Measurements from ENCODE around the gene PTPRM.

The PTPRM gene

DNA sequence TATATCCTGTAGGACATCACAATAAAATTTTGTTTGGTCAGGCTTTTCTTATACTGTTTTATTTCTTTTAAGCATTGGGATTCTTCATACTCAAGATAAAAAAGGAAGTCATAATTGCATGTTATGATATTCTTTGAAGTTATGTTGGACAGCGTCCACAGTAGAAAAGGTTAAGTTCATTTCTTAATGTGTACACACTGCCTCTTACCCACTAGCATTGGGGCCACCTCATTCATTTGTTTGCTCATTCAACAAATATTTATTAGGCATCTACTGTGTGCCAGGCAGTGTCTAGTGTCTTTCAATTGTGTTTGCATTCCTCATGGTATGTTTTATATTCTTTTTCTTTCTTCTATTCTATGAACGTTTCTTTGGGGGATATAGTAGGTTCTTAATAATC lies 70.2 kb downstream of the PTPRM start:
- DNase-seq (ENCODE audit: insufficient read length, low spot score) (no peak), FAIRE-seq (peak; percentile 86)
- no peak for TF ChIP-seq POLR2A (IDR thresholded peaks at IDR 0.05; ENCODE audit: low read depth, low read length)

DNA sequence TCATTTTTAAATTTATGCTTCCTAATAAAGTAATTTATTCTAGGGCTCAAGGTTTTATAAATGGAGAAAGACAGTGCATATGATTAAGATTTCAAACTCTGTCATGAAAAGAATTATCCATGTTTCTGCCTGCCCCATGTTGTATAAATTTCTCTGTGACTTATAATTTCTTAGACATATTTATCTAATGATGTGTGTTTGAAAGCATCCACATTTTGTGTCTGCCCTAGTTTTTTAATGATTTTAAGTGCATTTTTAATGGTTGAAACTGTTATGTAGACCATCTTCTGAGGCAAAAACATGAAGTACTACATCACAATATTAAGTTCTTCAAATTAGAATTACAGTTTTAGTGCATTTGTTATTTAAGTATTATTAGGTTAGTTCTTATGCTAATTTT lies 71.2 kb downstream of the PTPRM start:
- DNase-seq (ENCODE audit: insufficient read length, low spot score) (no peak), FAIRE-seq (no peak)
- no peak for TF ChIP-seq POLR2A (IDR thresholded peaks at IDR 0.05; ENCODE audit: low read depth, low read length)

DNA sequence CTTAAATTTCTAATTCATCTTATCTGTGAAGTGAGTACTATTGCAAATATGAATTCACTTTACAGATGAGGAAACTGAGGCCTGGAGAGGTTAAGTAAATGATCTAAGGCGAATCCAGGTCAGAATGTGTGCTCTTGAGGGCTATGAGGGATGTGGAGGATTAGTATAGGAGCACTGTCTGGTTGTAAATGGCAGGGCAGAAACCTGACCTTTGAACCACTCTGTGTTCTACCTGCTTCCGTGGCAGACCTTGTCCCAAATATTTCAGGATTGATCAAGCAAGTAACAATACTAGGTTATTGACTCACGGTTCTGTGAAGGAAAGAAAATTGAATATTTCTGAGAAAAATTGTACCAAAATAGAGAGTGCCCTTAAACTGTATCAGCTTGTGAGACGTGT lies 74.7 kb downstream of the PTPRM start:
- DNase-seq (ENCODE audit: insufficient read length, low spot score) (no peak), FAIRE-seq (no peak)
- TF ChIP-seq POLR2A (IDR thresholded peaks at IDR 0.05; ENCODE audit: low read depth, low read length): no peak

DNA sequence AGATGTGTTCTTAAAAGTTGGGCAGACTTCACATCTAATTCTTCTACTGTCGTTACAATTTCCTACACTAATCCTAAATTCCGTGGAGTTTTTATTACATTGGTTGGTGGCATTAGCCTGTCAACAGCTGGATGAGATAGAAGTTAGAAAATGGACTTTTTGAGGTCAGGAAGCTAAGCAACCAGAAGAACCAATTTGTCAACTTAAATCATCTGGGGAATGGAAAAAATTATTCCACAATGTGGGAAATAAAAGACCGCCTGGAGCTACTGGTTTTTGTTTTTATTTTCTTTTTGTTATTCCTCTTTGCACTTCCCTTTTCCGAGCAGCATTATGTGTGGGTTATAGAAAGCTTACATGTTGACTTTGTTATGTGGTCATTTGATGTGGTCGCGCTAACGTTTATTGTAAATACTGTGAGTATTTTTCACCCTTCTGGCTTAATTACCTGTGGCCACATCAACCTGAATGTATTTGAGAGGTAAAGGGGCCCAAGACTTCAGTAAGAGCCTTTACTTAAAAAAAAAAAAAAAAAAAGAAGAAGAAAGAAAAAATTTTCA lies 75.3 kb downstream of the PTPRM start:
- DNase-seq (ENCODE audit: insufficient read length, low spot score) (no peak), FAIRE-seq (no peak)
- TF ChIP-seq POLR2A (IDR thresholded peaks at IDR 0.05; ENCODE audit: low read depth, low read length): no peak

DNA sequence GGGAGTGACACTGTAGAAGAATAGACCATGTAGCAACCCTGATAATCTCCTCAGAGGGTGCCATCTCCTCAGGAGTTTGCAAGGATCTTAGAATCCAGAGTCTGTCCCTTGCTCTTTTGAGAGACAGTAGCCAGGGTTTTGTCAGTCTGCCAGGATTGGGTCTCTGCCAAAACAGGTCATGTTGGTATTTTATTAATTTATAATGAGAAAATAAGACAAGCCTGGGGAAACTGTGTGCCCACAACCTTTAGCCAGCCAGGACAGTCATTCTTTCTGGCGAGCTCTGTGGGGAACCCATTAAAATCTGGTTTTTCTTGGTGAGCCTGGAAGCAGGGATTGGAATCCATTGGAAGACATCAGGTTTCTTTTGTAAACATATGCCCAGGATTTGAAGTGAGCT lies 78.6 kb downstream of the PTPRM start:
- DNase-seq (ENCODE audit: insufficient read length, low spot score) (no peak), FAIRE-seq (no peak)
- TF ChIP-seq POLR2A (IDR thresholded peaks at IDR 0.05; ENCODE audit: low read depth, low read length): no peak

DNA sequence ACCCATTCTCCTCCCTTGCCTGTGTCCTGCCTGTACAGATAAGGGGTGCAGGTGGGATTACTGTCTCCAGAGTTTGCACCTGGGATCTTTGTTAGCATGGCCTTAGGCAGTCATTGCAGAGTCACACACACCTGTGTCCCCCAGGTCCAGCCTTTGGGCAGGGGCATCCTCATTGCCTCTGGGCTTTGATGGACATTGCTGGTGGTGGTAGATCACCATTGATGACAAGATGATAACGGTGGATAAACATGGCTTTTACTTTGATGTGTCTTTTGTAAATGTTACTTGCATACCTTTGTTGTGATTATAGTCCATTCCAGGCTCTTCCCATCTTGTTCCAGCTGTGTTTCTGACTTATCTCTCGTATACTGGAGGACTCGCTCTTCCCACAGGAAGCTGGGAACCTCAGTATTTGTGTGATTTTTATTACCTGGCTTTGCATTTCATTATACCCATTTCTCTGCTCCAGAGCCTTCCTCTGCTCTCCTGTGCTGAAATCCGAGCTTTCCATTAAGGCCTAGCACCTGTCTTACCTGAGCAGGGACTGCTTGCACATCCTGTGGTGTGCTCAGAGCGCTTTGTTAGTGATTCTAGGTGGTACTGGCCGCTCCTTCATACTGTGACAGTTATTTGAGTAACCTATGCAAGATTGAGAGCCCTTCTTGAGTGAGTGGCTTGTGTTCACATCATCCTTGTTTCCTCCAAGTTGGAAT lies 79.2 kb downstream of the PTPRM start:
- TF ChIP-seq POLR2A (IDR thresholded peaks at IDR 0.05; ENCODE audit: low read depth, low read length): no peak
- DNase-seq (ENCODE audit: insufficient read length, low spot score) (no peak), FAIRE-seq (no peak)

DNA sequence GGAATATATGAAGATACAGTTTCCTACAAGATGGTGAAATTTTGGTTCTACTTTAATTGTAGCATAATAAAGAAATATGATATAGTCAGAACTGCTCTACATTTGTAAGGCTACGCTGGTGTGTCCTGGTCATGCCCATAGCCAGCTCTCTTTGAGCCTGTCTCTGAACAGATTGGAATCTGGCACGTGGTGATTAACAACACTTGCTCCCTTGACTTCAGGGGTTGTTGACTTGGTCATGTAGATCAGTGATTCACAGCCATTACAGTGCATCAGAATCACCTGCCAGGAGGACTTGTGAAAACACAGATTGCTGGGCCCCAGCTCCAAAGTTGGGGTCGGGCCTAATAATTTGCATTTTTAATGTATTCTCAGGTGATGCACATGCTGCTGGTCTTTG lies 80.4 kb downstream of the PTPRM start:
- no peak for FAIRE-seq
- DNase-seq (ENCODE audit: insufficient read length, low spot score): no peak
- no peak for TF ChIP-seq POLR2A (IDR thresholded peaks at IDR 0.05; ENCODE audit: low read depth, low read length)

DNA sequence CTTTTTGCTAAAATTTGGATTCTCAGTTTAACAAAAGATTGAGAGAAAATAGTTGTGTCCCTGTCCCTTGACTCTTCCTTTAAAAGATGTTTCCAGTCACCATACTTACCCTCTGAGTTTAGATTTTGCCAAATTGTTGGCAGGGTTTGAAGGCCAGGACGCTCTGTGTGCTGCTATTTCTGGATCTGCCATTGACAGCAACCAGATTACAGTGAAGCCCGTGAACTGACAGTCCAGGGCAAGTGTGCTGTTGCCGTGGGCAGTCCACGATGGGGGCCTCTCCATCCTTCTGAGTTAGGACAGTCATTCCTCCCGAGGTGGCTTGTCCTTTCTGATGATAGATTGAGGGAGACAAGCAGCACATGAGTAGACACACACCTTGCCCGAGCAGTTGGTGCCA lies 89.9 kb downstream of the PTPRM start:
- TF ChIP-seq POLR2A (IDR thresholded peaks at IDR 0.05; ENCODE audit: low read depth, low read length): no peak
- FAIRE-seq: no peak
- no peak for DNase-seq (ENCODE audit: insufficient read length, low spot score)

DNA sequence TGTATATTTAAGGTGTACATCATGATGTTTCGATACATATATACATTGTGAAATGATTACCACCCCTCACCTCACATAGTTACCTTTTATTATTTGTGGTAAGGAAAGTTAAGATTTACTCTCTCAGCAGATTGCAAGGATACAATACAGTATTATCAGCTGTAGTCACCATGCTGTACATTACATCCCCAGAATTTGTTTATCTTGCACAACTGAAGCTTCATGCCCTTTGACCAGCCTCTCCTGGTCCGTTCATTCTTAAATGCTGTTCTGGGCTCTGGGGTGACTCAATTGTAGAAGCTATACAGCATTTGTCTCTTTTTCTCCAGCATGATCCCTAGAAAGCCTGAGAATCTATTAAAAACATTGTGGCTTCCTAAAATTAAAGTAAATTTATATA lies 90.8 kb downstream of the PTPRM start:
- FAIRE-seq: no peak
- no peak for TF ChIP-seq POLR2A (IDR thresholded peaks at IDR 0.05; ENCODE audit: low read depth, low read length)
- DNase-seq (ENCODE audit: insufficient read length, low spot score): no peak

DNA sequence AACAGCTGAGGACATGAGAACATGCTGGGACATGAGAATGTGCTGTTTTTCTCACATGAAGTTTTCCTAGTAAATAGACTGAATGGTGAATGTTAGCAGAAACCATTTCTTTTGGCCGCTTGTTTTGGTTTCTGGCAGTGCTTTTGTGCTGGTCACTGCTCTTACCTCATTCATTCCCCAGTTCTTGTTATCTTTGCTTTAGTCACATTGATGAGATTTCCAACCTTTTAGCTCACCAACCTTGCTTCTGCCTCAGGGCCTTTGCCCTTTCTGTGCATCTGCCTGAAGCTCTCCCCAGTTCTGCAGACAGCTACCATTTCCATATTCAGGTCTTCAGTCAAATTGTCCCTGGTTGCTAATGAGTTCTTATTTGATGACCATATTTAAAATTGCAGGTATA lies 91.6 kb downstream of the PTPRM start:
- TF ChIP-seq POLR2A (IDR thresholded peaks at IDR 0.05; ENCODE audit: low read depth, low read length): no peak
- DNase-seq (ENCODE audit: insufficient read length, low spot score) (no peak), FAIRE-seq (no peak)

DNA sequence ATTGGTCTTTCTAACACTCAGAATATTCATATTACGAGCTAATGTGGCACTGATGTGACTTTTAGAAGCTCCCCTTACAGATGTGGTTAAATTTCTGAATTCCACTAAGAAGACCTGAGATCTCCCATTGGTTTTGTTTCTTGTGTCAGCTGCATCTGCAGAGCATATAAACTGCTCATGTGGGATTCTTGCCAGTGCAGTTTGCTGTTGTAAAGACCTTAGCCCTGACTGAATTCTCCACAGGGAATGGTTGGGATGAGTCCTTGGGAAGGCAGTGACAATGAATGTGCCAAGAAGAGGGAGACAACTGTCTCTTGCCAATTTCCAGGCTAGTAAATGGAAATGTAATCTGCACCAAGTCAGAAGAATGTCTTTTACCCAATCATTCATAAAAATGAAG lies 94.1 kb downstream of the PTPRM start:
- TF ChIP-seq POLR2A (IDR thresholded peaks at IDR 0.05; ENCODE audit: low read depth, low read length): no peak
- DNase-seq (ENCODE audit: insufficient read length, low spot score): no peak
- no peak for FAIRE-seq

DNA sequence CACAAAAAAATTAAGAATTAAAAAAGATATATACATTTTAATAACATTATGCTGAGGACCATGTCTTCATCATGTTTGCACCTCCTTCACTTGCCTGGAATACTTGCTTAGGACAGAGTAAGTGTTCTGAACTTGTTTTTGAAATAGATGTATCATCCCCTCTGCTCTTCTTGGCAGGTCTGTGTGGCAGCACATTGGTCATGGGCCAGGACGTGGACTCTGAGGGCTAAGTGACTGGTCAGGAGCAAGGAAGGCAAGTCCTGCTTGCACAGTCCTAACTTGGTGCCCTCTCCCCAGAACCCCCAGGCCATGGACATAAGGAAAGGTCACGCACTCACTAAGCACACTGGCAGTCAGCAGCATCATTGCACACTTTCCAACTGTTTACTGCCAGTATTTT lies 95.8 kb downstream of the PTPRM start:
- FAIRE-seq (no peak), DNase-seq (ENCODE audit: insufficient read length, low spot score) (no peak)
- no peak for TF ChIP-seq POLR2A (IDR thresholded peaks at IDR 0.05; ENCODE audit: low read depth, low read length)

DNA sequence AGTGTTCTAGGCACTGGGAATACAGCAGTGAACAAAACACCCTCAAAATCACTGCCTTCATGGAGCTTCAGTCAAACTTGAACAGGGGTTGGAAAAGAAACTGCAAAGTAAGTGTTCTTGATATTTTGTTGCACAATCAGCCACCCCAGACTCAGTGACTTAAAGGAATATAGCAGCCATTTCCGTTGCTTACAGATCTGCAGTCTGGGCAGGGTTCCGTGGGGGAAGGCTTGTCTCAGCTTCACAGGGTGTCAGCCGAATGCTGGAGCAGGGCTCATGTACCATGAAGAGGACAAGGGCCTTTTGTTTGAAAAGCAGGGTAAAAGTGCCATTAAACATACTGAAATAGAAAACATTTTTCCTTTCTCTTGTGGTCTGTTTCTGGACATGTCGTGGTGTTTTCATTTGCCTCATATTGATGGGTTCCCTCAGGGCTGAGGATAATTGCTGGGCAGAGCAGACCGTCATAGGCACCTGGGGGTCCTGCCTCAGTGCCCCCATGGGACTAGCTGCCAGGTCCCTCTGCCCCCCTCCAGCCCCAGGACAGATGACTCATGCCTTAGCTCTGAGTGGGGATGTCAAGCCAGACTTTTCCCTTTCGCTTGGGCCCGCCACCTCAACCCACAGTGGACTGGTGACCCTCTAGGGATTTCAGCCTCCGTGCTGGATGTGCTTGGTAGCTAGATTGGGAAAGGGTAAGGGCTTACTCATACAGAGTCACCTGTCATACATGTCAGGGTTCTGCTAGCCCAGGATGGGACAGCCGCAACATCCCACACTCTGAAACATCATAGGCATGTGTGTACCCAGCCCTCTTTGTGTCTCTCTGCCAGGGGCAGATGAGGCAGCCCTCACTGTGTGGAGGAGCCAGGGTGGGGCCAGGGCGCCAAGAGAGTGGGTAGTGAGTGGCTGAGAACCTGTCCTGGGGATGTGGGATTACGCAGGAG lies 96.5 kb downstream of the PTPRM start:
- FAIRE-seq: no peak
- DNase-seq (ENCODE audit: insufficient read length, low spot score): no peak
- TF ChIP-seq POLR2A (IDR thresholded peaks at IDR 0.05; ENCODE audit: low read depth, low read length): no peak

DNA sequence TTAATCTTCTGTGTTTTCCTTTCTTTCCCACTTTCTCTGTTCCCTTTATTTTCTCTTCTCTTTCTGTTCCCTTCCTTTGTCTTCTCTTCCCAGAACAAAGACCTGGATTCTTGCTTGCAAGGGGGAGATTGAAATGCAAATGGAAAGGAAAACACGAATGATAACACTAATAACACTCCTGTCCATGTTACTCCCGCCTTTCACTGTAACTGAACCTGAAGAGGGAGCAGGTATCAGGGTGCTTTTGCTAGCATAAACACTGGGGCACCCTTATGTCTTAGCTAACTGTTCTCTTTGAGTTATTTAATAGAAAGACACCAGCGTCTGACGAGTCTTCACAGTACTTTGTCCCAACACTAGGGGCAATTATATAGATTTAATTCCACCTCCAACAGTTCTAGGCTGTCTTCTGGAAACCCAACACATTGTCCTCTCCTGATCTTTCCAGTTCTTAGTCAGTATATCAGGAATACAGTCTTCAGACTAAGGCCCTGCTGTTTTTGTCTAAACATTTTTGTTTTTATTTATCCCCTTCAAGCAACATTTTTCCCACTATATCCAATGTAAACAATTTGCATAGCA lies 99.2 kb downstream of the PTPRM start:
- DNase-seq (ENCODE audit: insufficient read length, low spot score): no peak
- FAIRE-seq: no peak
- no peak for TF ChIP-seq POLR2A (IDR thresholded peaks at IDR 0.05; ENCODE audit: low read depth, low read length)
